Stimulated activated CD4-positive, alpha-beta T cell treated with anti-CD3 and anti-CD28 coated beads, Interleukin-1b, Interleukin-23, amount 100 ng/mL, for 1 hour (primary cell): Measurements from ENCODE around the gene LRRN3.
"Not testable (repeated sequence)": the region's sequence is repeated elsewhere in the genome, so short reads cannot be mapped to it uniquely, and the experiment has no call there.

ENCODE experiments used
- DNase-seq, 2 donors: peaks; one replicate each; pipeline ENCODE4 v3.0.0-alpha.2; 2020; ENCODE audit warnings: low read depth in 2 of 2

Gene LRRN3

GRCh38 chr7:111090846-111091245 lies at the start of gene LRRN3:
LRRN3 (plus strand) TSS chr7:111091127; CDS start chr7:111122773, 31,646 bp downstream.
- no peak for DNase-seq

DNA sequence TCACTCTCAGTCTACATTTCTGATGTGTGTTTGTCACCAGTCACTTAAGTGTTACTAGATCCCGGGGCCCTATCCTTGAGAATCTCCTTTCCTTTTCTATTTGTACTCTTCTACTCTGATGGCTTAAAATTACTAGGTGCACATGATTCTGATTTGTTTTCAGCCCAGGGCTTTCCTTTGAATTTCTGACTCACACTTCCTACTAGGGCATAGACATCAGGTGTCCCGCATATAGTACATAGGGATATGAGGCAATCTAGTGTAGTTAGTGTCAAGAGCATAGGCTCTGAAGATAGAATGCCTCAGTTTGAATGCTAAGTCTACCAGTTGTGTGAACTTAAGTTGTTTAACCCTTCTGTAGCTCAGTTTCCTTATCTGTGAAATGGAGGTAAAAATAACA lies 49.4 kb upstream of the LRRN3 start:
- no peak for DNase-seq

GRCh38 chr7:111042842-111043241 lies 48.1 kb upstream of the LRRN3 start:
- DNase-seq = no peak

DNA sequence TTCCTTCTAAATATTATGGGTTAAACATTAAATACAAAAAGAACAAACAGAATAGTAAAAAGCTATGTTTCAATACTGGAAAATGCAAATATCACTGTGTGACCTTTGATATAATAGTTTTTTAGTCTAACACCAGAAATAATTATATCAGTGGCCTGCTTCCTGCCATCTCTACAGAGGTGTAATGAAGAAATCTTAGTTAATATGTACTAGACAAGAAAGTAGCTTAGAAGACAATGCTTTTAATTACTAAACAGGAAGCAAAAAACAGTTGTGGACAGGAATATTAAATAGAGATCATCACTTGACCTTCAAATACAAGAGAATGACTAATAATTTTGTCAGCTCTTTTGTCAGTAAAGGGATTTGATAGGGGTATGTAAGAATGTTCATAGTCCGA lies 47.4 kb upstream of the LRRN3 start:
- DNase-seq = no peak

GRCh38 chr7:111045449-111045848 lies 45.5 kb upstream of the LRRN3 start:
- DNase-seq = no peak

GRCh38 chr7:111047595-111047994 lies 43.3 kb upstream of the LRRN3 start:
- DNase-seq = no peak

DNA sequence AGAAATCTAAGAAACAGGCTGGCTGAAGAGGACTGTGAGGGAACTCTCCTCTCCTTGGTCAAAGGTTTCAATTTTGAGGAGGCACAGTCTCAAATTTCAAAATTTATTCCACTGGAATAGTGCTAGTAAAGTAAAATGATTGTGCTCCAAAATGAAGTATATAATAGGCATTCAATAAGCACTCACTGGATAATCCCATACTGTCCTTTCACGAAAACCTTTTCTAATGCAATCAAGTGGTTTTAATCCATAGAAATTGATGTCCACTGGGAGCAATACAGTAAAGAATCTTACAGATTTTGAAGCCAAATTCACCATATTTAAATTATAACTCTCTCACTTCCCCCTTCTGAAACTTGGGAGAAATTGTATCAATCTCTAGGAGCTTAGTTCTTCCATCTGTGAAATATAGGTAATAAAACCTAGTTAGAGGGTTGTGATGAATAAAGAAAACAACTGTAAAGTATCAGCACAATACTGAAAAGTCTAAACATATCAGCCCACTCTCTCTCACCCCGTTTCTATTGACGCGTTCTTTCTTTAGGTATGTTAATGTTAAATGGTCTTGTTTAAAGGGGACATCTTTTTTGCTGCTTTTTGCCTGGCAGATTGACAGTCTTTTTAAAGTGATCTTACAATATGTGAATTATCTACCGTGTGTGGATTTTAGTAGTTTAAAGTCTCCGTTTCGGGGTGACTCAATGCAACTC lies 40.8 kb upstream of the LRRN3 start:
- no peak for DNase-seq

GRCh38 chr7:111050875-111051416 lies 40.0 kb upstream of the LRRN3 start:
- DNase-seq = no peak

DNA sequence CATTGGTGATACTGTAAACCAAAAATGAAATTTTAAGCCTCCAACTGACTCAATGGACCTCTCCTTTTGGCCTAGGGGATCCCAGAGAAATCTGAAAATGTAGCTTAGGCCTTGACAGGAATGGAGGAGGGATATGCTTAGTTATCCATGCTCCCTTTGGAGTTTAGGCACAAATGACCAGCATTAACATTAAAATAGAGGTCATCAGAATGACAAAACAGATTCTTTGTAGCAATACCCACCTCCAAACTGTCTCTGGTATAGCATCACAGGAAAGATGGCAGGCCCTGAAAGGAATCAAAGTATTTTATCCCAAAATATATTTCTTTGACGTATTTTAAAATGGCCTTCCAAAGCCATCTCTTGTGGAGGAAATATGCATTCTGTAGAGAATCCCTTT lies 39.1 kb upstream of the LRRN3 start:
- DNase-seq = no peak

GRCh38 chr7:111053035-111053434 lies 37.9 kb upstream of the LRRN3 start:
- no peak for DNase-seq

DNA sequence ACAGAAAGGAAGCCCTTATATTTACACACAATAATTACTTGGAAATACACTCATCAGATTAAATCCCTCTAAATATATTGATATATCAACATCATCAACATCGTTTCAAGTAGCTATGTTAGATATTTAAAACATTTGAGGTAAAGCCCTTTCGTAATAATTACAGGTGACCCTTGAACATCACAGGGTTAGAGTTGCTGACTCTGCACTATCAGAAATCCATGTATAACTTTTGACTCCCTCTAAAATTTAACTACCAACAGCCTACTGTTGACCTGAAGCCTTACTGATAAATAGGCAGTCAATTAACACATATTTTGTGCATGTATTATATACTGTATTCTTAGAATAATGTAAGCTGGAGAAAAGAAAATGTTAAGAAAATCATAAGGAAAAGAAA lies 34.6 kb upstream of the LRRN3 start:
- no peak for DNase-seq

GRCh38 chr7:111057066-111057465 lies 33.9 kb upstream of the LRRN3 start:
- DNase-seq = no peak

GRCh38 chr7:111059833-111060232 lies 31.1 kb upstream of the LRRN3 start:
- no peak for DNase-seq

- DNase-seq = no peak
Observed at GRCh38 chr7:111063166-111063565, 27.8 kb upstream of the LRRN3 start.

GRCh38 chr7:111067251-111067650 lies 23.7 kb upstream of the LRRN3 start:
- no peak for DNase-seq

DNA sequence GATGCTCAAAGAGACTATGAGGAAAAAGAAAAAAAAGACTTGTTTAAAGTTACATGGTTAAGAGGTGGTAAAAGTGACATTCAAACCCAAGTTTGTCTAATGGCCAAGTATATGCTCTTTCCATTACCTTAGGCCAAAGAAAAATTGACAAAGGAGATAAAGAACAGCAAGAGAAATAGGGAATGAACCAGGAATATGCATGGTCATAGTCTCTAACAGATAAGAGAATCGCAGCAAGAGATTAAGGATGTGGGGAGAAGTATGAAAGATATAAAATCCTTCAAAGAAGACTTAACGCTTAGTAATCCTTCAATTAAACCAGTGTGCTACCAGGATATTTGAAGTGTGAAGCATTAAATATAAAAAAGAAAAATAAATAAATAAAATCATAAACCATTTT lies 23.2 kb upstream of the LRRN3 start:
- no peak for DNase-seq

GRCh38 chr7:111068618-111069017 lies 22.3 kb upstream of the LRRN3 start:
- DNase-seq = no peak

DNA sequence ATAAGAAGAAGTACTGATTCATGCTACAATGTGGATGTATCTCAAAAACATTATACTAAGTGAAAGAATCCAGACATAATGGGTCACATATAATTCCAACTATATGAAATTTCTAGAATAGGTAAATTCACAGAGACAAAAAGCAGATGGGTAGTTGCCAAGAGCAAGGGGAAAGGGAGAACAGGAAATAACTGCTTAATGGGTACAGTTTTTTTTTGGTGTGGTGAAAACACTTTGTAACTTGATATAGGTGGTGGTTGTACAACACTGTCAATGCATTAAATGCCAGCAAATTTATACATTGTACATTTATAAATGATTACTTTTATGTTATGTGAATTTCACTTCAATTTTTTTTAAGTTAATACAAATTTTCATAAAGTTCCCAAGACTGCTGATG lies 19.4 kb upstream of the LRRN3 start:
- DNase-seq = no peak

- not testable (repeated sequence) for DNase-seq
Observed at GRCh38 chr7:111072658-111073057, 18.3 kb upstream of the LRRN3 start.

GRCh38 chr7:111074071-111074747 lies 16.7 kb upstream of the LRRN3 start:
- DNase-seq = no peak

- no peak for DNase-seq
Observed at GRCh38 chr7:111074748-111075146, 16.2 kb upstream of the LRRN3 start.

- DNase-seq = no peak
Observed at GRCh38 chr7:111075498-111075897, 15.4 kb upstream of the LRRN3 start.

DNA sequence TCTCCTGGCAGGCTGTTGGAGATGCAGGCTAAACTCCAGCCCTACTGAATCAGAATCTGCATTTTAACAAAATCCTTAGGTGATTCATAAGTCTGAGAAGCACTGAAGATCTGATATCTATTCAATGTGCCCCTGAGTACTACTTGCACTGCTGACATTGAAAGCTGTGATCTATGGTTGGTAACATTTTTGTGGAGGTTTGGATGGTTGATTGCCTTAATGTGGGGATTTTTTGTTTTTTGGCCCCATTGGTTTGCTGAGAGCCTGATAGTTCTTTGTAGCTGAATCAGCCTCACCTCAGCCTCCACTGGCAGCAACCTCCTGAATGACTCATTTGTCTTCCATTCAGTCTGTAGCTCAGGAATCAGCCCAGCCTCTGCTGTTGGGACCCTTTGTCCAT lies 14.7 kb upstream of the LRRN3 start:
- DNase-seq = no peak
